GM12873 (cell line): ENCODE measurements around the gene WASF3.

ENCODE experiments used
- CTCF ChIP-seq: IDR thresholded peaks from 2 replicates; pipeline ENCODE4 v1.5.1; 2012; ENCODE audit warnings: low read depth, mild to moderate bottlenecking, moderate library complexity, low read length, control low read depth; ENCODE audit not compliant: insufficient read depth; ENCODE audit errors: missing control alignments

Gene WASF3

GRCh38 chr13:26596458-26596857 is 39.0 kb downstream of the WASF3 start:
- TF ChIP-seq CTCF, result no peak

- TF ChIP-seq CTCF, result no peak
These were observed 41.9 kb downstream of the WASF3 start for GRCh38 chr13:26599403-26599802.

GRCh38 chr13:26599860-26600259 is 42.4 kb downstream of the WASF3 start:
- no peak for TF ChIP-seq CTCF

GRCh38 chr13:26600343-26600742 is 42.9 kb downstream of the WASF3 start:
- TF ChIP-seq CTCF, result no peak

- TF ChIP-seq CTCF, result peak; percentile 11
These were observed 44.2 kb downstream of the WASF3 start for GRCh38 chr13:26601669-26602068.

- no peak for TF ChIP-seq CTCF
These were observed 45.3 kb downstream of the WASF3 start for GRCh38 chr13:26602783-26603182.

- no peak for TF ChIP-seq CTCF
These were observed 47.5 kb downstream of the WASF3 start for GRCh38 chr13:26604784-26605545.

- peak; percentile 5 for TF ChIP-seq CTCF
These were observed 48.4 kb downstream of the WASF3 start for GRCh38 chr13:26605845-26606244.
